H1 (cell line): ENCODE results near the gene FAM221B. TPM values are rescaled to one million over a fixed set of nuclear protein-coding genes. Genes with fewer than 3 reads are reported as not detected.

Experiments
- polyA plus RNA-seq, 7 experiments: library from polyadenylated mRNA; depleted of rRNA in 3 of 7; stranded (reverse) in 5 of 7; unstranded in 2 of 7; fragments of >200 nt in 5 of 7; fragments of 200-250 nt in 2 of 7; gene quantifications; 1 replicate in 5 of 7; 2 replicates in 1 of 7; 4 replicates in 1 of 7; pipeline versions ENCODE4 v1.2.1 to v1.2.3, GENCODE V29; 2011 to 2013; ENCODE audit warnings: missing spikeins in 2 of 7, mixed read lengths in 2 of 7
- small RNA-seq: library from polyadenylated mRNA; stranded (forward); fragments of <200 nt; extraction: miRNeasy Mini kit (QIAGEN cat#:217004); gene quantifications from one replicate; pipeline ENCODE3, GENCODE V24; 2013; ENCODE audit not compliant: insufficient read depth
- total RNA-seq: library from RNA; stranded (reverse); fragmentation: NEBNext Ultra II Directional; extraction: Animal tissue kit (Norgen Biotek cat#: 25700); gene quantifications from 2 replicates; pipeline ENCODE4 v1.2.1, GENCODE V29; 2021

Gene FAM221B
- total and polyA plus RNA-seq, 2 of the 8 experiments (the other 6 are each of a cell fraction or from before 2014, with no cell fraction given): not detected

Small RNA genes within 50 kb of the gene (small RNA-seq; reads per million reads assigned to genes)
- not detected for gene HINT2

Other genes starting within 250 kb of the FAM221B start
- 13.9 and 17.5 TPM in 2 replicates for gene TESK1, start 223.5 kb downstream of the FAM221B start, total RNA-seq
- gene TESK1, start 223.5 kb downstream of the FAM221B start, polyA plus RNA-seq (2011; rRNA removed): 13.5 and 19.2 TPM in 2 replicates
- gene CD72, start 210.3 kb downstream of the FAM221B start, total RNA-seq: 4.0 and 4.5 TPM in 2 replicates
- 4.5 and 4.9 TPM in 2 replicates for gene CD72, start 210.3 kb downstream of the FAM221B start, polyA plus RNA-seq (2011; rRNA removed)
- 7.8 and 8.2 TPM in 2 replicates for gene SIT1, start 177.8 kb downstream of the FAM221B start, total RNA-seq
- 11.4 and 12.8 TPM in 2 replicates for gene SIT1, start 177.8 kb downstream of the FAM221B start, polyA plus RNA-seq (2011; rRNA removed)
- gene RMRP, start 170.7 kb downstream of the FAM221B start, total RNA-seq: 14,987 and 16,528 TPM in 2 replicates
- gene RMRP, start 170.7 kb downstream of the FAM221B start, polyA plus RNA-seq (2011; rRNA removed): 105 and 169 TPM in 2 replicates
- 9.0 and 10.5 TPM in 2 replicates for gene CCDC107, start 170.4 kb downstream of the FAM221B start, total RNA-seq
- 8.2 and 8.6 TPM in 2 replicates for gene CCDC107, start 170.4 kb downstream of the FAM221B start, polyA plus RNA-seq (2011; rRNA removed)
- gene ARHGEF39, start 163.5 kb downstream of the FAM221B start, total RNA-seq: 17.5 and 18.6 TPM in 2 replicates
- gene ARHGEF39, start 163.5 kb downstream of the FAM221B start, polyA plus RNA-seq (2011; rRNA removed): 15.9 and 18.7 TPM in 2 replicates
- 1.3 and 1.4 TPM in 2 replicates for gene CA9, start 154.8 kb downstream of the FAM221B start, total RNA-seq
- 1.8 and 2.4 TPM in 2 replicates for gene CA9, start 154.8 kb downstream of the FAM221B start, polyA plus RNA-seq (2011; rRNA removed)
- gene TPM2, start 138.8 kb downstream of the FAM221B start, total RNA-seq: 181 and 197 TPM in 2 replicates
- gene TPM2, start 138.8 kb downstream of the FAM221B start, polyA plus RNA-seq (2011; rRNA removed): 62.5 and 71.2 TPM in 2 replicates
- 87.9 and 90.1 TPM in 2 replicates for gene TLN1, start 96.5 kb downstream of the FAM221B start, total RNA-seq
- 28.1 and 42.4 TPM in 2 replicates for gene TLN1, start 96.5 kb downstream of the FAM221B start, polyA plus RNA-seq (2011; rRNA removed)
- 24.4 and 26.5 TPM in 2 replicates for gene CREB3, start 96.1 kb downstream of the FAM221B start, total RNA-seq
- gene CREB3, start 96.1 kb downstream of the FAM221B start, polyA plus RNA-seq (2011; rRNA removed): 25.7 and 29.1 TPM in 2 replicates
- gene GBA2, start 79.5 kb downstream of the FAM221B start, total RNA-seq: 69.1 and 71.9 TPM in 2 replicates
- 64.2 and 81.4 TPM in 2 replicates for gene GBA2, start 79.5 kb downstream of the FAM221B start, polyA plus RNA-seq (2011; rRNA removed)
- 21.8 and 22.7 TPM in 2 replicates for gene RGP1, start 79.4 kb downstream of the FAM221B start, total RNA-seq
- 11.8 and 13.9 TPM in 2 replicates for gene RGP1, start 79.4 kb downstream of the FAM221B start, polyA plus RNA-seq (2011; rRNA removed)
- gene MSMP, start 74.5 kb downstream of the FAM221B start, total RNA-seq: not detected in 2 replicates
- 0.53 and 1.3 TPM in 2 replicates for gene MSMP, start 74.5 kb downstream of the FAM221B start, polyA plus RNA-seq (2011; rRNA removed)
- gene NPR2, start 37.1 kb downstream of the FAM221B start, total RNA-seq: 11.0 and 14.3 TPM in 2 replicates
- gene NPR2, start 37.1 kb downstream of the FAM221B start, polyA plus RNA-seq (2011; rRNA removed): 13.7 and 17.0 TPM in 2 replicates
- 0.37 and 0.55 TPM in 2 replicates for gene SPAG8, start 16.5 kb downstream of the FAM221B start, total RNA-seq
- 0.31 and 0.44 TPM in 2 replicates for gene SPAG8, start 16.5 kb downstream of the FAM221B start, polyA plus RNA-seq (2011; rRNA removed)
- gene HINT2, start 13.7 kb downstream of the FAM221B start, total RNA-seq: 32.1 and 34.8 TPM in 2 replicates
- 51.2 and 62.1 TPM in 2 replicates for gene HINT2, start 13.7 kb downstream of the FAM221B start, polyA plus RNA-seq (2011; rRNA removed)
- gene TMEM8B, start 496 bp upstream of the FAM221B start, total RNA-seq: 5.7 and 7.5 TPM in 2 replicates
- gene TMEM8B, start 496 bp upstream of the FAM221B start, polyA plus RNA-seq (2011; rRNA removed): 10.4 and 12.2 TPM in 2 replicates
- not detected in 2 replicates for gene OR13J1, start 41.7 kb upstream of the FAM221B start, total RNA-seq
- not detected in 2 replicates for gene OR13J1, start 41.7 kb upstream of the FAM221B start, polyA plus RNA-seq (2011; rRNA removed)
- gene HRCT1, start 77.5 kb upstream of the FAM221B start, total RNA-seq: not detected in 2 replicates
- not detected in 2 replicates for gene HRCT1, start 77.5 kb upstream of the FAM221B start, polyA plus RNA-seq (2011; rRNA removed)
- not detected in 2 replicates for gene SPAAR, start 80.8 kb upstream of the FAM221B start, total RNA-seq
- gene SPAAR, start 80.8 kb upstream of the FAM221B start, polyA plus RNA-seq (2011; rRNA removed): 0.27 and 0.33 TPM in 2 replicates
- not detected in 2 replicates for gene OR2S2, start 129.4 kb upstream of the FAM221B start, total RNA-seq
- not detected in 2 replicates for gene OR2S2, start 129.4 kb upstream of the FAM221B start, polyA plus RNA-seq (2011; rRNA removed)
- gene RECK, start 208.2 kb upstream of the FAM221B start, total RNA-seq: 9.8 and 10.0 TPM in 2 replicates
- gene RECK, start 208.2 kb upstream of the FAM221B start, polyA plus RNA-seq (2011; rRNA removed): 5.0 and 5.4 TPM in 2 replicates